Thymus (tissue), 11 donors: Measurements from ENCODE around the gene XAB2. TPM values are rescaled to one million over a fixed set of nuclear protein-coding genes. Genes with fewer than 3 reads are reported as not detected.

Experiments used
- DNase-seq, 9 donors: peaks; one replicate each; pipeline ENCODE4 v3.0.0-alpha.2; 2013; ENCODE audit warnings: low spot score in 9 of 9, low read depth in 6 of 9, missing footprints in 1 of 9
- H3K27ac ChIP-seq, 2 donors: one replicate each; pipeline ENCODE4 v1.5.1; 2013; ENCODE audit warnings: control low read depth in 1 of 2, low read depth in 1 of 2, low read length in 1 of 2, mild to moderate bottlenecking in 1 of 2, moderate library complexity in 1 of 2
- H3K27me3 ChIP-seq, 2 donors: one replicate each; pipeline ENCODE4 v1.5.1; 2013; ENCODE audit warnings: low read length in 1 of 2; ENCODE audit not compliant: control insufficient read depth in 2 of 2, insufficient read depth in 1 of 2
- H3K36me3 ChIP-seq, 2 donors: one replicate each; pipeline ENCODE4 v1.5.1; 2013; ENCODE audit warnings: low read length in 1 of 2, mild to moderate bottlenecking in 1 of 2, moderate library complexity in 1 of 2; ENCODE audit not compliant: control insufficient read depth in 2 of 2, insufficient read depth in 2 of 2
- H3K4me1 ChIP-seq, 2 donors: one replicate each; pipeline ENCODE4 v1.5.1; 2013; ENCODE audit warnings: low read length in 2 of 2; ENCODE audit not compliant: control insufficient read depth in 2 of 2, insufficient read depth in 2 of 2
- H3K4me3 ChIP-seq, 2 donors: one replicate each; pipeline ENCODE4 v1.5.1; 2013; ENCODE audit warnings: low read length in 2 of 2, control low read depth in 1 of 2, mild to moderate bottlenecking in 1 of 2
- H3K9me3 ChIP-seq, 2 donors: one replicate each; pipeline ENCODE4 v1.5.1; 2013; ENCODE audit warnings: low read length in 1 of 2, mild to moderate bottlenecking in 1 of 2; ENCODE audit not compliant: control insufficient read depth in 2 of 2, insufficient read depth in 1 of 2
- WGBS: extraction: QIAGEN DNeasy Blood & Tissue Kit; methylation state at CpG from one replicate; pipeline ENCODE4 v1.1.7; 2013; 5-methylcytosine and 5-hydroxymethylcytosine counted together
- polyA plus RNA-seq: library from polyadenylated mRNA; stranded (reverse); fragments of 200-250 nt; gene quantifications from one replicate; pipeline ENCODE4 v1.2.3, GENCODE V29; 2013
- total RNA-seq: library from RNA; stranded (reverse); fragments of 120-200 nt; gene quantifications from one replicate; pipeline ENCODE4 v1.2.4, GENCODE V29; 2013
- donor health status: healthy.

XAB2 gene
- total and polyA plus RNA-seq, 2 donors = 29.2 to 60.6 TPM

GRCh38 chr19:7657131-7657751 lies 27.9 kb upstream of the XAB2 start:
- no peak overlapping the region for H3K4me3 ChIP-seq
- 48% methylated on average over 14 of the region's 14 CpGs for WGBS

GRCh38 chr19:7655581-7655980 lies 26.2 kb upstream of the XAB2 start:
- Histone ChIP-seq H3K36me3 (no peaks in the 10 kb centered on the region), H3K4me1 (peaks cover 28 to 62% of the 10 kb centered on the region in 2 donors), H3K9me3 (peaks cover 0 to 9% of the 10 kb centered on the region in 2 donors), H3K4me3 (no peak overlapping the region), H3K27me3 (peaks cover 0 to 4% of the 10 kb centered on the region in 2 donors), H3K27ac (no peak overlapping the region)
- no peak for DNase-seq
- WGBS = 76% methylated on average over 8 of the region's 8 CpGs

More at GRCh38 chr19:7657131-7657751, 27.9 kb upstream of the XAB2 start:
- DNase-seq = peak in 1 of 9 donors; percentile 58
- Histone ChIP-seq H3K4me1 (peaks cover 27 to 46% of the 10 kb centered on the region in 2 donors), H3K27ac (peak overlapping the region; percentile 68 to 100), H3K27me3 (no peaks in the 10 kb centered on the region), H3K36me3 (no peaks in the 10 kb centered on the region), H3K9me3 (peaks cover 0 to 9% of the 10 kb centered on the region in 2 donors)

DNA sequence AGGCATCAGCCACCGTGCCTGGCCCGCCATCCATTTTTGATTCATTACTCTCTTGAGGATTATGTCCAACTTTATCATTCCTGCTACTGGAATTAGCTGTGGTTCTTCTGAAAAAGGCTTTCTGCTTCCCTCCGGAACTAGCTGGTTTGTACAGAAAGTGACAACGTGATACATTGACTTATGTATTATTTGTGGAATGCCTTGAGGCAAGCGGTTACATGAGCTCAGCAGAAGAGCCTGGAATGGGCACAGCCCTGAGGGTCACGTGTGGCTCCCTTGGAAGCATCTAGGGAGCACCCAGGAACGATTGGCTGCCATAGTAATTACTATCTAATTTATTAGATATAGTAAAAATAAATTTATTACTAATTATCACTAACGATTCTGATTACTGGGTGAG lies 25.1 kb upstream of the XAB2 start:
- no peaks in the 10 kb centered on the region for H3K36me3 ChIP-seq
- peaks cover 32 to 74% of the 10 kb centered on the region in 2 donors for H3K4me1 ChIP-seq
- H3K27ac ChIP-seq = no peak overlapping the region
- H3K4me3 ChIP-seq = no peak overlapping the region
- DNase-seq = no peak
- H3K27me3 ChIP-seq = peaks cover 0 to 6% of the 10 kb centered on the region in 2 donors
- WGBS = 94% methylated on average over 8 of the region's 8 CpGs
- peaks cover 0 to 9% of the 10 kb centered on the region in 2 donors for H3K9me3 ChIP-seq

- H3K36me3 ChIP-seq = peaks cover 9 to 13% of the 10 kb centered on the region in 2 donors
- peaks cover 0 to 9% of the 10 kb centered on the region in 2 donors for H3K9me3 ChIP-seq
- 6% methylated on average over 28 of the region's 28 CpGs for WGBS
- H3K4me3 ChIP-seq = peak overlapping the region; percentile 3 to 22
- peak; percentile 75 to 96 (median 93) for DNase-seq
- H3K4me1 ChIP-seq = peaks cover 14 to 55% of the 10 kb centered on the region in 2 donors
- peaks cover 0 to 6% of the 10 kb centered on the region in 2 donors for H3K27me3 ChIP-seq
- H3K27ac ChIP-seq = peak overlapping the region; percentile 97 to 99
Measured at GRCh38 chr19:7652061-7652641, 22.8 kb upstream of the XAB2 start.

- Histone ChIP-seq H3K36me3 (peaks cover 26 to 28% of the 10 kb centered on the region in 2 donors), H3K9me3 (peaks cover 0 to 4% of the 10 kb centered on the region in 2 donors), H3K27me3 (peaks cover 0 to 6% of the 10 kb centered on the region in 2 donors), H3K27ac (peak overlapping the region in 1 of 2 donors; percentile 11), H3K4me1 (peaks cover 21 to 62% of the 10 kb centered on the region in 2 donors), H3K4me3 (no peak overlapping the region)
- DNase-seq = no peak
- 58% methylated on average over 2 of the region's 2 CpGs for WGBS
Measured at GRCh38 chr19:7650148-7650547, 20.8 kb upstream of the XAB2 start.

DNA sequence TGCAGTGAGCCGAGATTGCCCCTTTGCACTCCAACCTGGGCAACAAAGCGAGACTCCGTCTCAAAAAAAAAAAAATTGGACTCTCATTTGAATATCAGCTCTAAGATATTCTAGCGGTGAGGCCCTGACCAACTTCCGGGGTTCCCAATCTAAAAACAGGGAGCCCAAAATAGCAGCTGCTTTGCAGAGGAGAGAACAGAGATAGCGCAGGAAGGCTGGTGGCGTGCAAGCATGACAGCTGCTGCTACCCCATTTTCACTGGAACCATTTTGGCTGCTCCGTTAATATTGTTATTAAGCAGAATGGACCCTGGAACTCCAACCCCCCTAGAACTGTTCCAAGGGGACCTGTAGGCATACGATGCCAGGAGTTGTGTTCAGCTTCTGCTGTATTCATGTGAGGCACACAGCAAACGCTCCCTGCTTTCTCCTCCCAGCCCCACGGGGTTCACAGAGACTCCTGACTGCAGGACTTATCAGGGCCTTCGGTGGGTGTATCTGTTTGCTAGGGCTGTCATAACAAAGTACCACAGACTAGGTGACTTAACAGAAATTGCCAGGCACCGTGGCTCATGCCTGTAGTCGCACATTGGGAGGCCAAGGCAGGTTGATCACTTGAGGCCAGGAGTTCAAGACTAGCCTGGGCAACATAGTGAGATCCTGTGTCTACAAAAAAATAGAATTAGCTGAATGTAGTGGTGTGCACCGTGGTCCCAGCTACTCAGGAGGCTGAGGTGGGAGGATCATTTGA lies 19.1 kb upstream of the XAB2 start:
- no peak overlapping the region for H3K4me3 ChIP-seq
- no peak for DNase-seq
- peaks cover 23 to 77% of the 10 kb centered on the region in 2 donors for H3K4me1 ChIP-seq
- peaks cover 36 to 38% of the 10 kb centered on the region in 2 donors for H3K36me3 ChIP-seq
- peaks cover 0 to 20% of the 10 kb centered on the region in 2 donors for H3K9me3 ChIP-seq
- 93% methylated on average over 15 of the region's 15 CpGs for WGBS
- H3K27ac ChIP-seq = no peak overlapping the region
- peaks cover 0 to 6% of the 10 kb centered on the region in 2 donors for H3K27me3 ChIP-seq

- WGBS = 98% methylated on average over 26 of the region's 26 CpGs
- peaks cover 27 to 78% of the 10 kb centered on the region in 2 donors for H3K4me1 ChIP-seq
- no peak overlapping the region for H3K4me3 ChIP-seq
- H3K9me3 ChIP-seq = peaks cover 0 to 20% of the 10 kb centered on the region in 2 donors
- H3K36me3 ChIP-seq = peaks cover 45 to 46% of the 10 kb centered on the region in 2 donors
- DNase-seq = no peak
- H3K27ac ChIP-seq = no peak overlapping the region
- H3K27me3 ChIP-seq = peaks cover 0 to 6% of the 10 kb centered on the region in 2 donors
Measured at GRCh38 chr19:7647156-7647555, 17.8 kb upstream of the XAB2 start.

DNA sequence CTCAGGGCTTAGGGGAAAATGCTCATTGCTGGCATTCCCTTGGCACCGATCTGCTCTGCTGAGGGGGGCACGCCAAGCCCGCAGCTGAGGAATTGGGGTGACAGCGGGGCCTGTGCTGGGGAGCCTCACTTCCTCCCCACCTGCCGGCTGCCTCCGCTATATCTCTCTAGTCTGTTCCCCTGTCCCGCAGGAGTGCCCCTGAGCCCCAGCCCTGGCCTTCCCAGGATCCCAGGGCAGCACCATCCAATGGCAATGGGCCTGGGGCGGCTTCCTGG lies 17.0 kb upstream of the XAB2 start:
- H3K9me3 ChIP-seq = peaks cover 1 to 23% of the 10 kb centered on the region in 2 donors
- 97% methylated on average over 8 of the region's 8 CpGs for WGBS
- H3K36me3 ChIP-seq = peaks cover 52% of the 10 kb centered on the region in 2 donors
- H3K27me3 ChIP-seq = peaks cover 0 to 6% of the 10 kb centered on the region in 2 donors
- no peak for DNase-seq
- peak overlapping the region in 1 of 2 donors; percentile 94 for H3K27ac ChIP-seq
- peaks cover 31 to 79% of the 10 kb centered on the region in 2 donors for H3K4me1 ChIP-seq
- peak overlapping the region in 1 of 2 donors; percentile 44 for H3K4me3 ChIP-seq
